Measurements from ENCODE around the gene TMX3.

TMX3 gene

DNA sequence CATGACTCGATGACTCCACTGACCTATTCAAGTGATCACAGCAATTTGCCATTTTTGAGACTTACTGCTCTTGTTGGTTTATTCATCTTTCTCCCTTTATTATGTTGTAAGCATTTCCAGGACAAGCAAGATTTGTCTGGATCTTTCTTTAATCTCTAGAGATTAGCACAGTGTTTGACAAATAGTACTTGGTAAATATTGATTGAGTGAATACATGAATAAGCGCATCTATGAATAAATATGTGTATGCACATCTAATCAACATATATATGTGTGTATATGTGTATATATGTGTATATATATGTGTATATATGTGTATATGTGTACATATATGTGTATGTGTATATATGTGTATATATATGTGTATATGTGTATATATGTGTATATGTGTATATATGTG lies 7.3 kb downstream of the TMX3 start:
- DNase-seq = no peak

DNA sequence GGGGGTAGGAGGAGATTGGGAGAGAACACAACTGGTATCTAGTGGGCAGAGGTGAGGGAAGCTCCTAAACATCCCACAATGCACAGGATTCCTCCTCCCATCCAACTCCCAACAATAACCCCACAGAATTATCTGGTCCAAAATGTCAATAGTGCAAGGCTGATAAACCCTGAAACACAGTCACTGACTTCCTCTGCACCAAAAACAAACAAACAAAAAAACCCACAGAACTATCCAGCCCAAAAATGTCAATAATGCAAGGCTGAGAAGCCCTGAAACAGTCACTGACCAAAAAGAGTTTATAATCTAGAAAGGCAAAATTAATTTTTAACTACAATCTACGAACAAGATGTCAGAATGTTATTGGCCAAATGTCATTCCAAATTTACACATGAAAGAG lies 9.8 kb downstream of the TMX3 start:
- DNase-seq = no peak

DNA sequence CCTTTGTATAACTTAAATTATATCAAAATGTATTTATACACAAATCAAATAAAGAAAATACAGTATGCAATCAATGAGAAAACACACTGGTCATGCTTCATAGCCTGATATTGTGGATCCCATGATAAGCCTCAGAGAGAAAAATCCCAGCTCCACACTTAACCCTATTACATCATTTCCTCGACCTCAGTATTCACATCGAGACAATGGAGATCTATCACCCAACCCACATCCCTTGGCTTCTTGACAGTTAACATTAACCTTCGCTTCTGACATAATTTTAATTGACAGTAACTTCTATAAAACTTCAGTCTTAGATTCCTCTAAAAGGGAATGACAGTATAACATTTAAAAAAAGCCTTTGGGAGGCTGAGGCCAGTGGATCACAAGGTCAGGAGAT lies 11.6 kb downstream of the TMX3 start:
- no peak for DNase-seq

DNA sequence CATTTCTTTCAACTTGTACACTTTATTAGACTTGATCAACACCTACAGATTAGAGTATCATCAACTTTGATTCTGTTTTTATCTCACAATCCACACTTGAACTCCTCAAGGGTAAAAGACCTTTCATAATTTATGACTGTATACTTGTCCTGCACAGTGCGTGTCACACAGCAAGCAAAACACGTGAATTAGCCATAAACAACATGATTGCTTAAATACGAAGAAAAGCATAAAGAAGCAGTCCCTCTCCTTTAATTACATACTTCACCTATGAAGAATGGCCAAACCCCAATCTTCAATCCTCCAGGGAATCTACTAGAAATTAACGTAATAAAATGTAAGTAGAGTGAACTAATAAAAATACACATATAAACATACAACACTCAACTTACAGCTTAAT lies 13.6 kb downstream of the TMX3 start:
- no peak for DNase-seq

DNA sequence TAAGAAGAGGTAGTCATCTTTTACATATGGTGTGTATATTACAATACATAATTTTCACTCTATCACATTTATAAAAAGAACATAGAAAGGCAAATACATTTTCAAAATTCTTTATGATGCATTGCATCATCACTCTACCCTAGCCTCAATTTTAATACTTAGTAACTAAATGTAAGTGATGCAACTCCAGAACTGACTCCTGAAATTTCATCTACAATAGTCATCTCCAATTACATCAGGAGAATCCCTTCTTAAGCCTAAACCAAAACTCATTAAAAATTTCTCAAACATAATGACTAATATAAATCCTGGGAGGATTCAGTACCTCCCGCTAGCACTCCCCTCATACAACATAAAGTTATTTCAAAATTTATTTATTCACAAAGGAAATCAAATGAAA lies 15.9 kb downstream of the TMX3 start:
- DNase-seq = no peak

DNA sequence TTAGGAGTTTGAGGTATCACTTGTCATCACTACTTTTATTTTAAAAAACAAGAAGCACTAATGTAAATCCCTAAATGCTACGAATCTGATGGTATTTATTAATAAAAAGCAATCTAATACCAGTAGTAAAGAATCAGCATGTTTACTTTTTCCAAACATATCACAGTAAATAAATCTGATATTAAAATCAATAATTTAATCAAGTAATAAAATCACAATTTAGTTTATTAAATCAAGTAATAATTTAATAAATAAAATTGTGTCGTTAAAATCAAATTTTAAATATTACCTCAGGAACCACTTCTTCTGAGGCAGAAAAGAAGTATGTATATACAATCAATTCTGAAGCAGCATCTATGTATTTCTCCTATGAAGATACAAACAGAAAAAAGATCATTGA lies 18.0 kb downstream of the TMX3 start:
- DNase-seq = no peak

DNA sequence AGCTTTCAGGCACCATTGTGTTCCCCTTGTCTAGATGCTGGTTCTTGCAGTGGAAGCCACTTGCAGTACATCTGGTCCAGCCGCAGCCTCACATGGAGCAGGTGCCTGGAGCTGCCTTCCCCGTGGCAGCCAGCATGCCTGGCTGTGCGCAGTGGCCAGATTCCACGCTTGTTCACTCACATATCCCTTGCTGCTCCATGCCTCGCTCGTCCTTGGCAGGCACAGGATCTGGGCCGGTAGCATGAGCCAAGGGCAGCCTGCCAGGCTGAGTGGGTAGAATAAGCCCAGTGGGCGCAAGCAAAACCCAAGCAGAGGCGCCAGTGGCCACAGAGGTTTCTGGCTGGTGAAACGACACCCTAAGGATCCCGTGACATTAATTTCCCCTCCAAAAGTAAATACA lies 20.6 kb downstream of the TMX3 start:
- no peak for DNase-seq

DNA sequence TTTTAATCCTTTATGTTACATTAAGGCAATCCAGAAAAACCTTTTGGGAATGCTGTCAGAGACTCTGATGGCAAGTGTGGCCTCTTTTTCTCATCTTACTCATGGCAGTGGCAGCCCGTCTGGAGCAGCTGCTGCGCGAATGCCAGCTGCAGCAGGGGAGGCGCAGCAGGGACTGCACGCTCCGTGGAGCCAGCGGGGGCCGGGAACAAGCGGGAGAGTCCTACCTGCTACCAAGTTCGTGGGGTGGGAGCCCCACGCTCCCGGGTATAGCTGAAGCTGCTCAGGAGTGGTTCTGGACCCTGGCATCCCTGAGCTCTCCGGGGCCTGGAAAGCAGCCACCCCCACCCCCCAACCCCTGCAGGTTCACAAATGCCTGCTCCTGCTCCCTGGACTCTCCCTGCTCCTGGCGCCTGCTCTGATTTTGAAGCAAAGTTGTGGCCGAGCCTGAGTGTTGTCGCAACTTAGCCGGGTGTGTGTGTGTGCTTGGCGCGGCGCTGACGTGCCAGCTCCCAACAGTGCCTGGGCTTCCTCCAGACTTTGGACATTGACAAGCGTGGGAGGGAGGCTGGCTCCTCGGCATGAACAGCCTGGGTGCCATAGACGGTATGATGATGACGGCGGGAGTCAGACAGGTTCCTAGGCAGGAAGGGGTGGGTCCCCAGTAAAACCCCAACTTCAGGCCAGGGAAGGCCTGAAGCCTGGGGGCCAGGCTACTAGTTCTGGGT lies 21.7 kb downstream of the TMX3 start:
- DNase-seq = no peak

DNA sequence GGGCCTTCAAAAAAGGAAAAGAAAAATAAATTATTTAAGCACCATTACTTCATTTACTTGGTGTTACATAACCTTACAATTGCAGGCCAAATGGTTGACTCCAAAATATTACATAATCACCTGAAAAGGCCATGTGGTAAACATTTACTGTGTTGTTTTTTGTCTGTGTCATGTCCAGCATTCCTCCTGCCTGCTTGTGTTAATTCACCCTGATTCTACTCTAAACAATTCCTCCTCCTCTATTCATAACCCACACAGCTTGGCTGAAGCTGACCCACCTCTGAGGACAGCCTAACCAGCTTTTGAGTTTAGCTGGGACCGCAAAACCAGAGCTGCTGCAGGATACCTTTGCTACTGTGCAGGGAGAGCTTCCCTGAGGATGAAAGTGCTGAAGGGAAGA lies 35.4 kb downstream of the TMX3 start:
- DNase-seq = no peak

DNA sequence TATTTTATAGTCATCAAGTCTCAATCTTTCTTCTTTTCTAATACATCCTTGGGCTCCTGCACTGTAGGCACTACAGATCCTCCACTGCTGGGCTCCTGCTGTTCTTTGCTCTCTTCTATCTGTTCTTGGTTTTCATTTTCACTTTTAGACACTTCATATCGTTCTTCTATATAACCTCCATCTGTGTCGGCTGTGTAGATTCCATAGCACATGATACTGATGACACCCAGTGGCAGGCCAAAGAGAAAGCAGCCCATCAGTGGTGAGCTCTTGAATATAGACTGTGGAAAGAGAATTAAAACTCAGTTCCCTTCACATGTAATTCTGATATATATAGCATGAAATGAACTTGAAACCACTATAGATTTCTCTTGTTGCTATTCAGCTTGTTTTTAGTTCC lies 38.0 kb downstream of the TMX3 start:
- no peak for DNase-seq

DNA sequence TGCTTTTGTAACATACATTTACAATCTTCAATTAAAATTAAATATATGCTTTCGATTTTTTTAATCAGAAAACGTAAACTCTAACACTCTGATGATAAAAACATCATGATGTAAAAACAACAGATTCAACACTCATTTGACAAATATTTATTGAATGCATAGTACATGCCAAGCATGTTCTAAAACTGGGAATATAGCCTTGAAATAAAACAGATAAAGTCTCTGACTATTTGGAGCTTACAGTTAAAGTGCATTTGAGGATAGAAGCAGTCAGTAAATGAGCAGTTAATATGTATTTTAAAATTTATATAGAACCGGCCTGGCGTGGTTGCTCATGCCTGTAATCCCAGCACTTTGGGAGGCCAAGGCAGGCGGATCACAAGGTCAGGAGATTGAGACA lies 47.8 kb downstream of the TMX3 start:
- DNase-seq = no peak

DNA sequence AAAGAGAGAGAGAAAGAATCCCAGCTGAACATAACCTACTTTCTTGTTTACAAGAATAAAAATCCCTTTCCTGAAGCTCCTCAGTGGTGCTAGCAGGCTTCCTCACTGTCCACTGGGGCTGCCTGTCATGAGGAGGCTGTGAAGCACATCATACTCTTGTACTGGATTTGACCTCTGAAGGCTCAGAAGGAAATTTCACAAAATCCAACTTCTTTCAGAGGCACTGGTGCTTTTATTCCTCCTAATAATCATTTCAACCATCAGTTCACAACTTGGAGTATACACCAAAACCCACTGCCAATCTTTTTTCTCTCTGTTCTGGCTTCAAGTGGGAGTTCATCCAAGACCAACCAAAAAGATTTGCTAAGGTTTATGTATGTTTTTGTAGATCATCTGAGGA lies 48.5 kb downstream of the TMX3 start:
- DNase-seq = no peak

DNA sequence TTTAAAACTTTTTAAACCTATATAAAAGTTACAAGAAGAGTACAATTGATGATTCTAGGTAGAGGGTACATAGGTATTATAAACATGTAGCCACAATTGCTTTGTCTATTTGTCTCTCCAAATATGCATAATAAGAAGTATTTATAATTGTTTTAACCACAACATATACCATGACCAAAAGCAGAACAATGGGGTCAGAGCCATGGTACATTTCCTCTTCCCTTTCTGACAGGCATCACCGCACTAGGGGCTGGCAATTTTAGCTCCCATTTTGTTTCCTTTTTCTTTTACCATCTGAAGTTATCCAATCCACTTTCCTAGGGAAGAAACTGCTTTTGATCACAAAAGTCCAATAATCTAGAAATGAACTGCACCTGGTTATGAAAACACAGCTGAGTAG lies 49.3 kb downstream of the TMX3 start:
- no peak for DNase-seq

DNA sequence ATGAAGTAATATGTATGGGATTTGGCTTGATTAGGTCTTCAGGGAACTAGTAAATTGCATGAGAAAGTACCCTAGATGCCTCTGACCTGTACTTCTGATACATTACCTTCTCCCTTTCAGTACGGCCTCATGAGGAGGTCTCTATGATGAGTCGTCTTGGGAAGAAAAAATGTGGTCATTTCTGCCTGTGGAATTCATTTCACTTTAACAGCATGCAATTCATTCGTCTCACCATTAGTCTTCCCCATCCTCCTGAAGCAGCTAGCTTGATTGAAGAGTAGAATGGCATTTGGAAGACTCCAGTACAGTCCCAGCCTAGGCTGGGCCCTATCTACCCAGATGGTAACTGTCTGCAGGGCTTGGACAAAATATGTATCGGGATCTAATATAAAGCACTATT lies 52.2 kb downstream of the TMX3 start:
- DNase-seq = no peak

DNA sequence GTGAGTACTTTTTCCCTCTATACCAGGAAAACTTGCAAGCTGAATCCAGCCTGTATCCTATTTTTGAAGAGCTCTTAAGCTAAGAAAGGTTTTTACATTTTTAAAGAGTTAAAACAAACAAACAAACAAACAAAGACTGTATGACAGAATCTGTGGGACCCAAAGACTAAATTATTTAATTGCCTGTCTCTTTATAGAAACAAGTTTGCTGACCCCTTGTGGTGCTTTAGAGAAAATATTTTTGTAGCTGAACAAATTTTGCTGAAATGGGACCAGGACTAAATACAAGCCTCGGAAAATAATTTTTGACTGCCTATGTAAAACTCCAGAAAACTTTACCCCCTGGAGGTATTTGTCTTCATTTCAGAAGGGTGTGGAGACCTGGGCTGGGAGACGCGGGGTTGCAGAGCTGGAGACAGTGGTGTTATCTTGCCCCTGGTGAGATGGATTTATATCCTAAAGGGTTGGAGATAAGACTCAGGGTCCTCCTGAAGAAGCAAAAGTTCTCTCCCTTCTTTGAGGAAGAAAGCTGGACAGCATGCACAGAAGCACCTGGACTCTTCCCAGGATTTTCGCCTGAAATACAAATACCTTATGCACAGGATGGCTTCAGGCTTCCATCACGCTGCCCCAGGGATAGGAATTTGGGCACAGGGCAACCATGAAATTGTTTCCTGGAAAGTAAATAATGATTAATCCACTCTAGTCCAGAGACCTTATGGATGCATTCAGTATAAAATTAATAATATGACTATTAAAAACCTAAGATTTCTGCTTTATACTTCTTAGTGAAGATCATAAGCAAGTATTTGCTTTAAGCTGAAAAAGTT lies 54.3 kb downstream of the TMX3 start:
- DNase-seq = no peak

DNA sequence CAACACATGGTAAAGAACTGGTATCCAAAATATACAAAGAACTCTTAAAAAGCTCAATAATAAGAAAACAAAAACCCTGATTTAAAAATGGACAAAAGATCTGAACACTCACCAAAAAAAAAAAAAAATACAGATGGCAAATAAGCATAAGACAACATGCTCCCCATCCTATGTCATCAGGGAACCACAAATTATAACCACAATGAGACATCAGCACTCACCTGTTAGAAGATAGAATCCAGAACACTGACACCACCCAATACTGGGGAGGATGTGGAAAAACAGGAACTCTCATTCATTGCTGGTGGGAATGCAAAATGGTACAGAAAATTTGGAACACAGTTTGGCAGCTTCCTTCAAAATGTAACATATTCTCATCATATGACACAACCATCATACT lies 66.7 kb downstream of the TMX3 start:
- DNase-seq = no peak

DNA sequence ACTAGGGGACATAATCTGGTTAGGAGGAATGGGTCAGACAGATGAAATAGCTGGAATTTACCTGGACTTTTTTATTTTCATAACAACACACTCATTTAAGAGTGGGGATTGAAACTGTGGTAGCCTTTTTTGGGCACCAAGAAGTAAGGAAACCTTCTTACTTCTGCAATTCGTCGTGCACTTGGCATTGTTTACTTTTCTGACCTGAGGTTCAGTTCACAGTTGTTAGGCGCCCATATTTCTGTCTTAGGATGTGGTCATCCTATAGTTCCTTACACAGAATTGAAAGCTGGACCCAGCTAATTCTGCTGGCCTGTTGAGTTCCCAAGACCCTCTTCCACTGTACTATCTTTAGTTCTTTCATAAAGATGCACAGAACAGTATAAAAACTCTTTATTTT lies 72.9 kb downstream of the TMX3 start:
- DNase-seq = no peak

DNA sequence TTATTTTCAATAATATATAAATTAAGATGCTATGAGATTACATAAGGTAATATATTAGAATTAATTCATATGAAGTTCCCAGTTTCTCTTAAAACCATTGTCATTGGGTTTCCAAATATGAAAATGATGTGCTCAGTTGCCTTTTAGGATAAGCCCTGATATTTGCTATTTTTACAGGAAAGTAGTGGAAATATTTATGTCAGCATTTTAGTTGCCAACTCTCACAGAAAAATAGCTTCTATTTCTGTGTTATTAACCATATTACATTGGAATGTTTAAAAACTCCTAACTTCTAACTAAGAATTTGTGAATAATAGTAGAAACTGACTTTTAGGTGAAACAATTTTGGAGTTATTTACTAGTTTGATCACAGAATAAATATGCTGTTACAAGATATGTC lies 74.0 kb downstream of the TMX3 start:
- DNase-seq = no peak

DNA sequence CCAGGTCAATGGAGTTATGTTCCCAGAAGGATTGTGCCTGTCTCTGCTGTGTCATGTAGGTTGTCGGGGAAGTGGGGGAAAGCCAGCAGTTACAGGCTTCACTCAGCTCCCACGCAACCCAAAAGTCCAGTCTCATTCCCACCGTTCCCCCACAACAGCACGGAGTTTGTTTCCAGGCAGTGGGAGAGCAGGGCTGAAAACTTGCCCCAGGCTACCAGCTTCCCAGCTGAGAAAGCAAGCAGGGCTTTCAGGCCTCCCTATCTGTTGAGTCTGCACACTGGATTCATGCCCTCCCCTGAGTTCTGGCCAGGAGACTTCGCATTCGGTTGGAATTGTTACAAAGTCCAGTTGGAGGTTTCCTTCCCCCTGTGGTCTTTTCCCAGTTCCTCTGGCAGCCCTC lies 76.3 kb downstream of the TMX3 start:
- DNase-seq = no peak

DNA sequence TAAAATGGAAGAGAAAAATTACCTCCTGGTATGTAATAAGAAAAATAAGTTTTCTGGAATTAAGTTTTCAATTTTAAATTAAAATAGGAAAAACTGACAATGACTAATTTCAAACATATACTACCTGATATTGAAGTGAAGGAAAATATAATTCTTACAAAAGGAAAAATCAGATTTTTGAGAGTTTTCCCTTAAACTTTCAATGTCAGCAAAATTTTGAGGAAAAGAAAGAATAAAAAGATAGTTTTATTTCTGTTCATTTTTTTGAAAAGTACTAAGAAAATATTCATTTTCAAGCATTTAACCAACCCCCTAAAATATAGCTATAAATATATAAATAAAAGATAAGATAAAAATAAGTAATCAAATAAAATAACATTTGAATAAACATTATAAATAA lies 87.1 kb downstream of the TMX3 start:
- no peak for DNase-seq

All from stimulated activated CD8-positive, alpha-beta memory T cell treated with anti-CD3 and anti-CD28 coated beads, Interleukin-4, amount 100 ng/mL, for 48 hours (primary cell).